Measurements from ENCODE around the gene FCHO2.
A peak's percentile ranks its signal among the peaks of the same experiment; 100 is the strongest.

The FCHO2 gene

GRCh38 chr5:72985719-72986118 is 29.9 kb downstream of the FCHO2 start:
- Histone ChIP-seq H2AFZ (ENCODE audit: insufficient read depth, low read length, poor library complexity) (no peak overlapping the region), H3K4ac (ENCODE audit: low read depth, low read length) (no peak overlapping the region), H3K14ac (ENCODE audit: low read length) (no peak overlapping the region), H3K23ac (ENCODE audit: low read length) (no peak overlapping the region), H3K9ac (ENCODE audit: low read length) (no peak overlapping the region), H4K12ac (ENCODE audit: low read depth, low read length) (no peak overlapping the region), H3K4me2 (ENCODE audit: low read length) (no peak overlapping the region), H3K4me3 (ENCODE audit: low read depth, low read length) (no peak overlapping the region), H3K18ac (ENCODE audit: low read length) (no peak overlapping the region), H3K9me3 (ENCODE audit: insufficient read depth, low read depth, low read length) (no peaks in the 10 kb centered on the region), H3K79me1 (ENCODE audit: low read length) (no peaks in the 10 kb centered on the region), H4K91ac (ENCODE audit: low read depth, low read length) (no peak overlapping the region), H2BK120ac (ENCODE audit: insufficient read depth, low read length, poor library complexity) (no peak overlapping the region), H2BK5ac (ENCODE audit: low read depth, low read length, poor library complexity) (no peak overlapping the region), H2AK5ac (ENCODE audit: low read length) (no peak overlapping the region), H3K79me2 (ENCODE audit: control insufficient read depth, insufficient read depth, low read length, poor library complexity) (no peaks in the 10 kb centered on the region), H4K8ac (ENCODE audit: low read depth, low read length) (no peak overlapping the region), H3K4me1 (ENCODE audit: control insufficient read depth in 1 of 2, insufficient read depth in 2 of 2, low read length in 2 of 2) (peaks cover 0 to 2% of the 10 kb centered on the region in 2 experiments), H3K27ac (ENCODE audit: low read depth, low read length) (no peak overlapping the region), H3K36me3 (ENCODE audit: control insufficient read depth in 1 of 2, insufficient read depth in 2 of 2, low read length in 2 of 2) (peaks cover 0 to 2% of the 10 kb centered on the region in 2 experiments), H3K27me3 (ENCODE audit: insufficient read depth, low read length) (no peaks in the 10 kb centered on the region), H2BK12ac (ENCODE audit: low read length) (no peak overlapping the region)
- WGBS (ENCODE audit: extremely low coverage, insufficient coverage, insufficient read length): no CpG with 5 or more reads among the region's 1 CpG
- DNase-seq: no peak

GRCh38 chr5:72988769-72989168 is 32.9 kb downstream of the FCHO2 start:
- H3K79me2 ChIP-seq (ENCODE audit: control insufficient read depth, insufficient read depth, low read length, poor library complexity): no peaks in the 10 kb centered on the region
- H4K91ac ChIP-seq (ENCODE audit: low read depth, low read length): no peak overlapping the region
- H4K12ac ChIP-seq (ENCODE audit: low read depth, low read length): no peak overlapping the region
- no peak overlapping the region for H3K18ac ChIP-seq (ENCODE audit: low read length)
- DNase-seq: peak; percentile 54 to 75
- H3K9me3 ChIP-seq (ENCODE audit: insufficient read depth, low read depth, low read length): no peaks in the 10 kb centered on the region
- H2BK120ac ChIP-seq (ENCODE audit: insufficient read depth, low read length, poor library complexity): no peak overlapping the region
- no peak overlapping the region for H4K8ac ChIP-seq (ENCODE audit: low read depth, low read length)
- H3K27ac ChIP-seq (ENCODE audit: low read depth, low read length): no peak overlapping the region
- H3K4me3 ChIP-seq (ENCODE audit: low read depth, low read length): no peak overlapping the region
- WGBS (ENCODE audit: extremely low coverage, insufficient coverage, insufficient read length): no CpG with 5 or more reads among the region's 1 CpG
- no peak overlapping the region for H2BK12ac ChIP-seq (ENCODE audit: low read length)
- H3K14ac ChIP-seq (ENCODE audit: low read length): no peak overlapping the region
- H2AFZ ChIP-seq (ENCODE audit: insufficient read depth, low read length, poor library complexity): no peak overlapping the region
- no peak overlapping the region for H3K23ac ChIP-seq (ENCODE audit: low read length)
- H2BK5ac ChIP-seq (ENCODE audit: low read depth, low read length, poor library complexity): no peak overlapping the region
- no peak overlapping the region for H3K9ac ChIP-seq (ENCODE audit: low read length)
- H3K27me3 ChIP-seq (ENCODE audit: insufficient read depth, low read length): no peaks in the 10 kb centered on the region
- no peaks in the 10 kb centered on the region for H3K4me1 ChIP-seq (ENCODE audit: control insufficient read depth in 1 of 2, insufficient read depth in 2 of 2, low read length in 2 of 2)
- peaks cover 0 to 3% of the 10 kb centered on the region in 2 experiments for H3K36me3 ChIP-seq (ENCODE audit: control insufficient read depth in 1 of 2, insufficient read depth in 2 of 2, low read length in 2 of 2)
- H3K79me1 ChIP-seq (ENCODE audit: low read length): no peaks in the 10 kb centered on the region
- H3K4me2 ChIP-seq (ENCODE audit: low read length): no peak overlapping the region
- H3K4ac ChIP-seq (ENCODE audit: low read depth, low read length): no peak overlapping the region
- H2AK5ac ChIP-seq (ENCODE audit: low read length): no peak overlapping the region

DNA sequence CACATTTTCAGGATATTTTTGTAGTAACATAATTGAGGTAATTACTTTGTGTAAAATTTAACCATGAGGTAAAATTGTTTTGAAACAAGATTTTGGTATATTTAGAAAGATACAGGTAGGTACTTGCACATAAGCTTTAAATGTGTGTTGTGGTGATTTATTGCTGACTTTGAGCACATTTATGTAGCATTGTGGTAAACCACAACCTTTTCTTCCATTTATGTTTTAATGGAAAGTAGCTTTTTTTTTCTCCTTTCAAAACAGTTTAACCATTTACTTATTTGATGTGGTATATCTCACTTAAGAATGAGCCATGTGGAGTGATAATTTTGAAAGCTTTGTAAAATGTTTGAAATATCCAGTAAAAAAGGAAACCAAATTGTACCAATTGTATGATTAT is 35.6 kb downstream of the FCHO2 start:
- Histone ChIP-seq H2BK12ac (ENCODE audit: low read length) (no peak overlapping the region), H3K9ac (ENCODE audit: low read length) (no peak overlapping the region), H4K8ac (ENCODE audit: low read depth, low read length) (no peak overlapping the region), H3K9me3 (ENCODE audit: insufficient read depth, low read depth, low read length) (no peaks in the 10 kb centered on the region), H3K14ac (ENCODE audit: low read length) (no peak overlapping the region), H3K4ac (ENCODE audit: low read depth, low read length) (no peak overlapping the region), H2AFZ (ENCODE audit: insufficient read depth, low read length, poor library complexity) (no peak overlapping the region), H4K12ac (ENCODE audit: low read depth, low read length) (no peak overlapping the region), H3K27me3 (ENCODE audit: insufficient read depth, low read length) (no peaks in the 10 kb centered on the region), H3K4me2 (ENCODE audit: low read length) (no peak overlapping the region), H3K36me3 (ENCODE audit: control insufficient read depth in 1 of 2, insufficient read depth in 2 of 2, low read length in 2 of 2) (peaks cover 1 to 3% of the 10 kb centered on the region in 2 experiments), H3K4me3 (ENCODE audit: low read depth, low read length) (no peak overlapping the region), H3K4me1 (ENCODE audit: control insufficient read depth in 1 of 2, insufficient read depth in 2 of 2, low read length in 2 of 2) (no peaks in the 10 kb centered on the region), H2BK120ac (ENCODE audit: insufficient read depth, low read length, poor library complexity) (no peak overlapping the region), H2AK5ac (ENCODE audit: low read length) (no peak overlapping the region), H3K79me1 (ENCODE audit: low read length) (no peaks in the 10 kb centered on the region), H3K18ac (ENCODE audit: low read length) (no peak overlapping the region), H4K91ac (ENCODE audit: low read depth, low read length) (no peak overlapping the region), H3K23ac (ENCODE audit: low read length) (no peak overlapping the region), H3K79me2 (ENCODE audit: control insufficient read depth, insufficient read depth, low read length, poor library complexity) (no peaks in the 10 kb centered on the region), H2BK5ac (ENCODE audit: low read depth, low read length, poor library complexity) (no peak overlapping the region), H3K27ac (ENCODE audit: low read depth, low read length) (no peak overlapping the region)
- DNase-seq: no peak

DNA sequence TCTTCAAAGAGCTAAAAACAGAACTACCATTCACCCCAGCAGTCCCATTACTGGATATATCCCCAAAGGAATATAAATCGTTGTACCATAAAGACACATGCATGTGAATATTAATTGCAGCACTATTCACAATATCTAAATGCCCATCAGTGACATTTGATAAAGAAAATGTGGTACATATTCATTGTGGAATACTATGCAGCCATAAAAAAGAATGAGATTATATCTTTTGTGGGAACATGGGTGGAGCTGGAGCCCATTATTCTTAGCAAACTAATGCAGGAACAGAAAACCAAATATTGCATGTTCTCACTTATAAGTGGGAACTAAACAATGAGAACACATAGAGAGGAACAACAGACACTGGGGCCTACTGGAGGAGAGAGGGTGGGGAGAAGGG is 38.7 kb downstream of the FCHO2 start:
- no peak overlapping the region for H3K23ac ChIP-seq (ENCODE audit: low read length)
- no peak overlapping the region for H3K4me3 ChIP-seq (ENCODE audit: low read depth, low read length)
- no peaks in the 10 kb centered on the region for H3K4me1 ChIP-seq (ENCODE audit: control insufficient read depth in 1 of 2, insufficient read depth in 2 of 2, low read length in 2 of 2)
- H4K12ac ChIP-seq (ENCODE audit: low read depth, low read length): no peak overlapping the region
- H3K4ac ChIP-seq (ENCODE audit: low read depth, low read length): no peak overlapping the region
- H2BK12ac ChIP-seq (ENCODE audit: low read length): no peak overlapping the region
- no peak overlapping the region for H3K14ac ChIP-seq (ENCODE audit: low read length)
- H3K27ac ChIP-seq (ENCODE audit: low read depth, low read length): no peak overlapping the region
- H3K27me3 ChIP-seq (ENCODE audit: insufficient read depth, low read length): no peaks in the 10 kb centered on the region
- H4K91ac ChIP-seq (ENCODE audit: low read depth, low read length): no peak overlapping the region
- no peaks in the 10 kb centered on the region for H3K79me2 ChIP-seq (ENCODE audit: control insufficient read depth, insufficient read depth, low read length, poor library complexity)
- H2BK120ac ChIP-seq (ENCODE audit: insufficient read depth, low read length, poor library complexity): no peak overlapping the region
- no peak overlapping the region for H2AFZ ChIP-seq (ENCODE audit: insufficient read depth, low read length, poor library complexity)
- H2BK5ac ChIP-seq (ENCODE audit: low read depth, low read length, poor library complexity): no peak overlapping the region
- no peak for DNase-seq
- H3K4me2 ChIP-seq (ENCODE audit: low read length): no peak overlapping the region
- no peak overlapping the region for H2AK5ac ChIP-seq (ENCODE audit: low read length)
- H3K9ac ChIP-seq (ENCODE audit: low read length): no peak overlapping the region
- H3K18ac ChIP-seq (ENCODE audit: low read length): no peak overlapping the region
- H3K79me1 ChIP-seq (ENCODE audit: low read length): no peaks in the 10 kb centered on the region
- H3K9me3 ChIP-seq (ENCODE audit: insufficient read depth, low read depth, low read length): no peaks in the 10 kb centered on the region
- peaks cover 12 to 18% of the 10 kb centered on the region in 2 experiments for H3K36me3 ChIP-seq (ENCODE audit: control insufficient read depth in 1 of 2, insufficient read depth in 2 of 2, low read length in 2 of 2)
- no peak overlapping the region for H4K8ac ChIP-seq (ENCODE audit: low read depth, low read length)
- WGBS (ENCODE audit: extremely low coverage, insufficient coverage, insufficient read length): no CpG with 5 or more reads among the region's 1 CpG

Measured in trophoblast cell (in vitro differentiated cells and primary cell).